K562 (cell line): ENCODE results near the gene RRAGD. TPM values are rescaled to one million over a fixed set of nuclear protein-coding genes. Genes with fewer than 3 reads are reported as not detected.
A peak's percentile ranks its signal among the peaks of the same experiment; 100 is the strongest.

Experiments
- ATAC-seq: fragments of 200-7000 bp; cut with Tn5 transposase; 3 replicates; pipeline ENCODE4 v1.9.1; 2020; ENCODE audit warnings: moderate library complexity
- BruUV-seq: library from RNA; stranded (reverse); fragments of 400-500 nt; replicated peaks from 2 replicates; lab custom pipeline; 2021; lab: Mats Ljungman, UMichigan
- CTCF ChIA-PET: fragments of 300-600 bp; formaldehyde crosslinking; extraction: SDS; loops from one replicate; lab custom pipeline; 2021; ENCODE audit warnings: low intra/inter-chr PET ratio; lab: Yijun Ruan, JAX
- POLR2A ChIA-PET: fragments of 300-600, 350-650 bp; sonication (Branson Sonifier 250); formaldehyde crosslinking; extraction: SDS; loops from one replicate; lab custom pipeline; 2021; ENCODE audit warnings: antibody characterized with exemption, inconsistent platforms; lab: Yijun Ruan, JAX
- DNase-seq, 4 experiments: peaks; one replicate each; pipeline versions ENCODE4 v3.0.0 to v3.0.0-alpha.2; 2011 to 2018; ENCODE audit warnings: low spot score in 3 of 4, mixed read lengths in 3 of 4; ENCODE audit errors: extremely low read depth in 1 of 4
- FAIRE-seq: peaks from 2 replicates; lab custom pipeline; 2011; peaks lifted over from hg19 to GRCh38; lab: Jason Lieb, UNC
- H2AFZ ChIP-seq: 2 replicates; pipeline ENCODE4 v1.6.0; 2011; ENCODE audit warnings: low read depth, low read length, control low read depth, inconsistent platforms
- H3K27ac ChIP-seq: fragments of 200-600 bp; 3 replicates; pipeline ENCODE4 v1.8.0; 2011; ENCODE audit warnings: low read depth, mild to moderate bottlenecking, control low read depth, inconsistent platforms, low read length, moderate library complexity, mixed read lengths; ENCODE audit errors: extremely low read depth
- H3K27me3 ChIP-seq, 2 experiments: fragments of 300-600 bp in 1 of 2; 2 replicates in 1 of 2; 3 replicates in 1 of 2; pipeline versions ENCODE4 v1.6.0 to v1.8.0; 2011; ENCODE audit warnings: inconsistent platforms in 2 of 2, low read length in 2 of 2, mild to moderate bottlenecking in 1 of 2, mixed read lengths in 1 of 2, moderate library complexity in 1 of 2; ENCODE audit not compliant: control insufficient read depth in 2 of 2, insufficient read depth in 2 of 2
- H3K36me3 ChIP-seq: fragments of 300-600 bp; 3 replicates; pipeline ENCODE4 v1.8.0; 2011; ENCODE audit warnings: mild to moderate bottlenecking, low read length, inconsistent platforms; ENCODE audit not compliant: control insufficient read depth, insufficient read depth
- H3K4me1 ChIP-seq, 2 experiments: fragments of 200-600 bp in 1 of 2; replicated peaks in 1 of 2; 2 replicates in 1 of 2; 3 replicates in 1 of 2; pipeline versions ENCODE4 v1.5.1 to v1.8.0; 2011; ENCODE audit warnings: inconsistent platforms in 2 of 2, low read length in 2 of 2, mild to moderate bottlenecking in 1 of 2, mixed read lengths in 1 of 2, moderate library complexity in 1 of 2; ENCODE audit not compliant: control insufficient read depth in 2 of 2, insufficient read depth in 2 of 2
- H3K4me2 ChIP-seq: 2 replicates; pipeline ENCODE4 v1.6.1; 2011; ENCODE audit warnings: low read length, control low read depth, inconsistent platforms, mixed read lengths; ENCODE audit not compliant: insufficient read depth
- H3K4me3 ChIP-seq: fragments of 200-600 bp; sonication (generic), shearing (Covaris generic); 2 replicates; pipeline ENCODE4 v1.5.1; 2016; ENCODE audit warnings: control low read depth, inconsistent platforms
- H3K79me2 ChIP-seq: fragments of 200-600 bp; 3 replicates; pipeline ENCODE4 v1.8.0; 2011; ENCODE audit warnings: low read length, inconsistent platforms; ENCODE audit not compliant: control insufficient read depth, insufficient read depth
- H3K9ac ChIP-seq, 2 experiments: 2 replicates each; pipeline versions ENCODE4 v1.6.0 to v1.6.1; 2011; ENCODE audit warnings: low read depth in 2 of 2, low read length in 2 of 2, control low read depth in 1 of 2, inconsistent platforms in 1 of 2, mild to moderate bottlenecking in 1 of 2, mixed read lengths in 1 of 2; ENCODE audit not compliant: insufficient read depth in 1 of 2
- H3K9me1 ChIP-seq: one replicate; pipeline ENCODE4 v1.6.0; 2011; ENCODE audit warnings: inconsistent platforms, mild to moderate bottlenecking, low read length, moderate library complexity; ENCODE audit not compliant: control insufficient read depth, insufficient read depth
- H3K9me3 ChIP-seq: replicated peaks from 2 replicates; pipeline ENCODE4 v1.5.1; 2011; ENCODE audit warnings: low read depth, low read length, inconsistent platforms; ENCODE audit not compliant: control insufficient read depth, insufficient read depth
- H4K20me1 ChIP-seq: replicated peaks from 2 replicates; pipeline ENCODE4 v1.6.1; 2011; ENCODE audit warnings: low read length, inconsistent platforms, mixed read lengths; ENCODE audit not compliant: control insufficient read depth, insufficient read depth
- C11orf30 ChIP-seq: fragments of 450-650 bp; IDR thresholded peaks from 2 replicates; pipeline ENCODE4 v1.6.1; 2016; ENCODE audit warnings: low read depth, mild to moderate bottlenecking
- MAFG ChIP-seq: fragments of 450-650 bp; conservative IDR thresholded peaks from 2 replicates; pipeline ENCODE4 v1.6.1; 2016; ENCODE audit warnings: missing genetic modification characterization, missing compliant biosample characterization
- NFE2 ChIP-seq: IDR thresholded peaks from 2 replicates; pipeline ENCODE4 v1.6.1; 2014; ENCODE audit warnings: antibody characterized with exemption, low read depth
- ZNF316 ChIP-seq: fragments of 450-650 bp; IDR thresholded peaks from 2 replicates; pipeline ENCODE4 v1.6.1; 2016
- ZNF655 ChIP-seq: fragments of 250-450 bp; sonication (Bioruptor Pico); IDR thresholded peaks from 2 replicates; pipeline ENCODE4 v1.5.0; 2021
- ZNF717 ChIP-seq: fragments of 250-450 bp; sonication (Bioruptor Pico); IDR thresholded peaks from 2 replicates; pipeline ENCODE4 v1.5.0; 2021
- WGBS: fragments of 100-300 bp; shearing (Covaris generic); methylation state at CpG from one replicate; pipeline ENCODE4 v1.1.6; 2016; ENCODE audit warnings: low coverage, mixed read lengths; ENCODE audit not compliant: insufficient coverage; ENCODE audit errors: missing lambda C conversion rate; 5-methylcytosine and 5-hydroxymethylcytosine counted together
- in situ Hi-C: fragments of 300-500 bp; cut with MboI; formaldehyde crosslinking; loops from 4 replicates; pipeline ENCODE4 v1.15.0; 2018; ENCODE audit warnings: inconsistent platforms, mixed read lengths
- intact Hi-C: fragments of 100-400 bp; cut with micrococcal nuclease; formaldehyde crosslinking; loops from 2 replicates; pipeline ENCODE4 v1.14.2; 2022
- polyA plus RNA-seq, 8 experiments: library from polyadenylated mRNA; depleted of rRNA in 4 of 8; stranded (reverse) in 5 of 8; unstranded in 3 of 8; fragments of >200 nt; fragmentation: Nextera tagmentation in 2 of 8; fragmentation: Illumina TruSeq in 1 of 8; extraction: Ambion mirVana in 2 of 8; extraction: Trizol in 1 of 8; gene quantifications; 2 replicates each; pipeline versions ENCODE4 v1.2.1 to v1.2.3, GENCODE V29; 2011 to 2014; ENCODE audit warnings: inconsistent platforms in 1 of 8, missing spikeins in 1 of 8
- total RNA-seq, 7 experiments: library from RNA; depleted of rRNA in 6 of 7; stranded (reverse); fragments of >200 nt in 6 of 7; fragmentation: Illumina TruSeq in 2 of 7; extraction: Trizol in 2 of 7; gene quantifications; 2 replicates each; pipeline versions ENCODE4 v1.2.1 to v1.2.3, GENCODE V29; 2011 to 2021; ENCODE audit warnings: low replicate concordance in 1 of 7

The RRAGD gene
- total and polyA plus RNA-seq, 9 of the 15 experiments (the other 6 are each of a cell fraction or from before 2014, with no cell fraction given): 0.03 to 0.07 (median 0.04) TPM; not detected in 6

GRCh38 chr6:89347825-89348224 is 64.2 kb downstream of the RRAGD start:
- Histone ChIP-seq H3K9me3 (no peaks in the 10 kb centered on the region), H3K4me3 (no peak overlapping the region), H3K27ac (no peak overlapping the region), H3K79me2 (peaks cover 69% of the 10 kb centered on the region), H3K9me1 (no peaks in the 10 kb centered on the region), H4K20me1 (no peaks in the 10 kb centered on the region; the same call in 1 of the 2 replicates), H3K36me3 (no peaks in the 10 kb centered on the region), H3K27me3 (no peaks in the 10 kb centered on the region), H3K9ac (no peak overlapping the region), H3K4me1 (peaks cover 13 to 18% of the 10 kb centered on the region in 2 experiments), H2AFZ (no peak overlapping the region), H3K4me2 (no peak overlapping the region; the same call in 1 of the 2 replicates)
- FAIRE-seq: no peak
- BruUV-seq: no TSS peak
- intact Hi-C loops: no loop called here
- in situ Hi-C loops: no loop called here
- no peak for ATAC-seq
- POLR2A ChIA-PET: interaction anchor here (1.2 to 2.3 kb wide), 2 partner anchors 9 to 10 kb away, joined by 6 to 10 read pairs; no protein-coding TSS in a partner anchor
- CTCF ChIA-PET: no interaction called here
- DNase-seq: no peak
- peak; percentile 74 for TF ChIP-seq C11orf30
- no peak for TF ChIP-seq ZNF717
- TF ChIP-seq NFE2: 0 out of 2 replicates have a peak, but pooled peaks have one; percentile 5
- TF ChIP-seq MAFG: peak; percentile 77
- TF ChIP-seq ZNF316: peak; percentile 83
- no peak for TF ChIP-seq ZNF655 (CRISPR knock-in tag)
- WGBS: 43% methylated on average over 2 of the region's 2 CpGs
